NCI-H1092 (cell line): Measurements from ENCODE around the gene CCDC181.
"Not testable (repeated sequence)": the region's sequence is repeated elsewhere in the genome, so short reads cannot be mapped to it uniquely, and the experiment has no call there.

Experiments
- DNase-seq: peaks from one replicate; lab custom pipeline; 2025; lab: John Stamatoyannopoulos, UW

CCDC181 gene

DNA sequence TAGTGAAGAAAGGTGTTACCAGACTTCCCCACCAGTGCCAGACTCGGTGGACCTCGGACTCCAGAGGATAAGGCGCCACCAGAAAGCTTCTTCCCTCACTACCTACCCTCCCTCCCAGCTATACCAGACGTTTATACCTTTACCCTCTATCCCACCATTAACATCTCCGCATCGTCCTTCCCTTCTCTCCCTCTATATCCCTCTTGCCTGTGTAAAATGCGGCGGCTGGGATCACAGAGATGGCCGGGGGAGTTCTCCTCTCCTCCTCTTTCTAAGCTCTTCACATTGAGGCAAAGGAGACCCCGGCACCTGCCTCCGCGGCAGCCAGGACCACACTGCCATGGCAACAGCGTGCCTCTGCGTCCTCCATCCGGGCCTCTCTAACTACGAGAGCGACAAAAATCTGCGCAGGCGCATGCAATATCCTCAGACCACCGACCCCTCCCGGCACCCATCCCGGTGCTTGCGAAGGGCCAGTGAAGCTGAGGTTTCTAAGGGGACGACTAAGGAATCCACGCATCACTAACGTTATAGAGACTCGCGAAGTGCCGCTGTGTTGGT, at the start of gene CCDC181:
TSS of gene CCDC181 (minus strand) at position 394 of the 561 bp plus-strand sequence. CDS start 2,547 bp downstream, outside the sequence.
- DNase-seq, result peak; percentile 97

DNA sequence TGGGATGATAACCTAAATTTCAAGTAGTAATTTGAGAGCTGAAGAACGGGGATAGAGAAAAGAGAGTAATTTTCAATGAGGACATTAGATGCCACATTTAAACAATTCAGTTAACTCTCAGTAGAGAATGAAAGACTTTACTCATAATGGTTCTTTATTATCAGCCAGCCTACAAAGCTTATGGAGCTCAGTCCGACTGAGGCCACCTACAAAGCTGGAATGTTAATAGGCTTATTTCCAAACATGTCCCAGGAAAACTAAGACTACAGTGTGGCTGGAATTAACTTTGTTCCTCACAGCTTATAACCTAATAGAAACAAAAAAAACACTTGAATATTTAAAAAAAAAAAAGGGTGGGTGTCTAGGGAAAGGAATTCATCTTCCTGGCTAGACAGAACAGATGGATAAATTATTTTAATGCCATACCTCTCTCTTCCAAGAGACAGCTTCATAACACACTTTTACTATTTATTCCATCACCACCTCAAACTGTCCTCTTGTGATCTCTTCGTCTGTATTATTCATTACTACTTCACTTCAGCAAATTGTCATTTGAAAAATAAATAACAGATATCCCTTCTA, 48.6 kb upstream of the CCDC181 start:
- no peak for DNase-seq

DNA sequence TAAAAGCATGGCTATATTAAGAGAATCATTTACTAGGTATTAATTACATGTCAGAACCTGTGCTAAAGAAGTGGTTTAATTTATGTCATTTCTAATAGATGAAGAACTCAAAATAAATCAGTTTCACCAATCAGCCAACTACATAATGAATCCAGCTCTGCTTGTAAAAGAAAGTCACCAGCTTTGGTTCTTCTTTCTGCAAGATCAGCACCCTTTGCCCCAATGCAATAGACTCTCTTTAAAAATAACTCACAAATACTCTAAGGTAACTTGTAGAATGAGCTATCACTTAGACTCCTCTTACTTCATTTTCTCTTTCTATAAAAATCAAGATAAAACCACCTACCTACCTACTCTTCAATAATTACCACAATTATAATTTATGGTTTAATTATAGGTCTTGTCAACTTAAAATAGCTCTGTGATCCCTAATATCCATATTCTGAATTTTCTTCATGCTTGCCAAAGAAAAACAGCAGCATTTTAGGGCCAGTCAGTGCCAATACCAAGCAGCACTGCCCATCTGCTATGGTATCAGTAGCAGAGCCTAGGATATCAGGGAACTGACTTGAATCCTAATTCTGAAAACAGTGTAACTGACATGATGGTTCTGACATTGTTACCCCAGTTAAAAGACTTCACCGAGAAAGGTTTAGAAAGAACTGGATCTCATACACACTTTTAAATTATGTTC, 47.2 kb upstream of the CCDC181 start:
- DNase-seq, result no peak

DNA sequence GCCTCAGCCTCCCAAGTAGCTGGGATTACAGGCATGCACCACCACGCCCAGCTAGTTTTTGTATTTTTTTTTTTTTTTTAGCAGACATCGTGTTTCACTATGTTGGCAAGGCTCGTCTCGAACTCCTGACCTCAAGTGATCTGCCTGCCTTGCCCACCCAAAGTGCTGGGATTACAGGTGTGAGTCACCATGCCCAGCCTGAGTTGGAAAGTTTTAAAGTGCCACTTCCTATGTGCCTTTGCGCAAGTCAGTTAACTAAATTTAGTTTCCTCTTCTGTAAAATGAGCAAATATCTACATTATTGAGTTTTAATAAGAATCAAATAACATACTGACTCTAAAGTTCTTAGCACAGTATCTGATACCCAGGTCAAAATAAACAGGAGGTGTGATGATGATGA, 46.1 kb upstream of the CCDC181 start:
- no peak for DNase-seq

DNA sequence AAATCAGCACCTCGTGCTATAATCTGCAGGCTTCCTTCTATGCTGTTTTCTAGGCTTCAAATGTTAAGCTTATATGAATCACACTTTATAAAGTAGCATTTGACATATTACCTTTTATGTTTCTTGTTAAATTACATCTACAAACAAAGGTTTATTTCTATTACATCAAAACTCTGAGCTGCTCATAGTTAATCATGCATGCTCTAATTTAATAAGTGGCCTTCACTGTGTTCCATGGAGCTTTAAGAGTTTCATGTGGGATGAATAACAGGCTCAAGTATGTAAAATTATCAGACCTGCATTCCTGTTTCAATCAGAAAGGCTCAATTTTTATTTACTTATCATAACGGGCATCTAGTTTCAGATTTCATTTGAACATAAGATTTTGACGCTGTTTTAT, 45.5 kb upstream of the CCDC181 start:
- DNase-seq, result no peak

DNA sequence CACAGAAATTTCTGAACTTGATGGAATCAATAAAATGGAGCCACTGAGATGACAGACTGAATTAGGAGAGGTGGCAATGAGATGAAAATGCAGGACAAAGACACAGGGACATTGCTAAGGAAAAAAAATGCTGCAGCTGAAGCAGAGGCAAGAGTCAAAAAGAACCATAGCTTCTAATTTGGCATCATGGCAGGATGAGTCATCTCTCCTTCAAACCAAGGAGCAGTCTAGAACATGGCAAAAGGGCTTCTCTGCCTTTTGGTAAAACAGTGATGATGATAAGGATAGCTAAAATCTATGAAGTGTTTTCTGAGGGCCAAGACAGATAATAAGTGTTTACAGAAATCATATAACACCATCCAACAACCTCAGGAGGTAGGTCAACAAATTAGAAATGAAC, 41.7 kb upstream of the CCDC181 start:
- no peak for DNase-seq

DNA sequence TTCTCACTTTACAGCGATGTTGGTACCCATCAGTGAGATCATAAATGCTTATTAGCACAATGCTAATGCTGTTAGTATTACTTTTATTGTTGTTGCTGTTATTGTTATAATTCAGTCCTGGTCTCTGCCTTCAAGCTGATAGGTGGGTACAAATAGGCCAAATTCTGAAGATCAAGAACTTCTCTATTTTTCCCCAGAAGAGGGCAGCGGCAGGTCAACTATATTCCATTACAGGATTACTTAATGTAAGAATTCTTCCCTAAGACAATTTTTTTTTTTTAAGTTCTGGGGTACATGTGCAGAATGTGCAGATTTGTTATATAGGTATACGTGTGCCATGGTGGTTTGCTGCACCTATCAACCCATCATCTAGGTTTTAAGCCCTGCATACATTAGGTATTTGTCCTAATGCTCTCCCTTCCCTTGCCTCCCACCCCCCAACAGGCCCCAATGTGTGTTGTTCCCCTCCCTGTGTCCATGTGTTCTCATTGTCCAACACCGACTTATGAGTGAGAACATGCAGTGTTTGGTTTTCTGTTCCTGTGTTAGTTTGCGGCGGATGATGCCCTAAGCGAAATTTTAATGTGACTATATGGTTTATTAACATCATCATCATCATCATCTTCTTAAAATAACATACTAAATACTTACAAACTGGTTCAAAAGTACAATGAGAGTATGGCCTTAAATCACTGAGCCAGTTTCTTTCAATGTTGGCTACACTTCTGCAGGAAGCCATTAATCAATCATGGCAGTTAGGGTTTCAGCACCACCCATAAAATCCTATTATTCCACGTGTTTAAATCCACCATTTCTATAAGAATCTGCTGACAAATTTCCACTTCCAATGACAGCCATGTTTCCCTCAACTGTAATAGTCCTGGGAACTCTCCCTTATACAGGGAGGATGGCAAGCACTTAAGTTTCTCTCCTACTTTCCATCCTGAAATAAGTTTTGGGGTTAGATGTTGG, 39.3 kb upstream of the CCDC181 start:
- DNase-seq, result peak; percentile 12

DNA sequence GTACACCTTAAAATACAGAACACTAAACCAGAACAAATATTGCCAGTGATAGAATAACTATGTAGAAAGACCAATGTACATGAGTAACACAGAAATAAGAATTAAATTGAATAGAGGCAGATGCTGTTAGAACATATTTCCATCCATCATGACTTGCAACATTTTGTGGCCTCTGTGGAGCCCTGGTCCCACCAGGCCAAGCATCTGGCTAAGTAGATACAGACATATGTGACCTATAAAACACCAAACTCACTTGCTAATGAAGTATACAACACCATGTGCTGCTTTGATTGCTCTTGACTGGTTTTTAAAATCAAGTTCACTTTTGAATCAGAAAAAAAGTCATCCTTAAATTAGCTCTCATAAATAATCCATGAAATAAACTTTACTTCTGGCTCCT, 38.0 kb upstream of the CCDC181 start:
- DNase-seq, result no peak

DNA sequence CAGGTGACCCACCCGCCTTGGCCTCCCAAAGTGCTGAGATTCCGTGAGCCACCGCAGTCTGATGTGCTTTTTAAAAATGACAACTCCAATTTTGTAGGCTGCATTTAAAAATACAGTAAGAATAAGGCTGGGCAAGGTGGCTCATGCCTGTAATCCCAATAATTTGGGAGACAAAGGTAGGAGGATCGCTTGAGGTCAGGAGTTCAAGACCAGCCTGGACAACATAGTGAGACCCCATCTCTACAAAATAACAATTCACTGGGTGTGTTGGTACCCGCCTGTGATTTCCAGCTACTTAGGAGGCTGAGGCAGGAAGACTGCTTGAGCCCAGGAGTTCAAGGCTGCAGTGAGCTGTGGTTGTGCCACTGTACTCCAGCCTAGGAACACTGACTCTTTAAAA, 35.1 kb upstream of the CCDC181 start:
- no peak for DNase-seq

DNA sequence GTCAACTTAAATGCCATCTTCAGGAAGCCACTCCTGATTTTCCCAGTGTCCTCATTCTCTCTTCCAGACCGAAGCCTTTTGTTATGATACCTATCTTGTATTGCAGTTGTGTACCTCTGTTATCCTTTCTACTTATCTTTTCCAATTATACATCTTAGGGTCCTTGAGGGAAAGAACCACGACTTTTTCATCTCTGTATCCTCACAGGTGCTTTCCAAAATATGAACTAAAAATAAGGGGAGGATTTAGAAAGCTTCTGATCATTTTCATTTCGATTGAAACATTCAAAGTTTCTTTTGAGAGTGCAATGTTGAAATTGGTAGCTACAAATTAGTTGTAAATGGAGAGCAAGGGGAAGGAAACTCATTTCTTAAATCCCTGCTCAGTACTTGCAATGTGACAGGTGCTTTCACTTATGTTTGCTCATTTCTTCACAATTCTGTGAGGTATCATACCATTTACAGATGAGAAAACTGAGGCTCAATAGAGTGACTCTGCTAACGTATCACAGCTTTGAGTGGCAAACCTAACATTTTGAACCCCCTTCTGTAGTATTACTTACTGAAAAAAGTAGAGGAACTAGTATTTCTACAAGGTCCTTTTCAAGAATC, 34.2 kb upstream of the CCDC181 start:
- DNase-seq, result no peak

DNA sequence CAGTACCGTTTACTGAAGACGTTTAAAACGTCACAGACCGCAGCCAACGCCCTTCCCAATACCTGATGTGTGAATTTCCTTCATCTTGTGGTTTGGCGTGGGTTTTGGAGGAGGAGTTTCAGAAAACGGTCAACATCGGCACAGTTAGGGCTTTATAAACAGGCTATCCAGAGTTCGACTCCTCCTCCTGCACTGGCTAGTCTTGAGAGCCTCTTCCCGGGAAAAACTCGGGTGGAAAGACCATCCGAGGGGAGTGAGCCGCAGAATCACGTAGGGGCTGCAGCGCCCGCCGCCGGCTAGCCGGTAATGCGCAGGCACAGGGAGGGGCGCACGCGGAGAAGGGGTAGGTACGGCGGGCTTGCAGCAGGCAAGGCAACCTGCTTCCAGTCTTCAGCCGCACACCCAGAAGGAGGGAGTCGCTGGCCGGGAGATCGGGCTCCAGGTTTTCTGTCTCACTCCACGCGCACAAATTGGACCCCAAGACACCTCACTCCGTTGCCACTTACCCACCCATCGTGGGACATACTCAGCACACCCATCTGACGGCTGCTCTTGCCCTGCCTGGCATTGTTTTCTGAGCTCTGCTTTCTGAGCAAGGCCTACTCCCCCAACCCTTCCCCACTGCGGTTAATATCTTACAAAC, 33.0 kb upstream of the CCDC181 start:
- no peak for DNase-seq

DNA sequence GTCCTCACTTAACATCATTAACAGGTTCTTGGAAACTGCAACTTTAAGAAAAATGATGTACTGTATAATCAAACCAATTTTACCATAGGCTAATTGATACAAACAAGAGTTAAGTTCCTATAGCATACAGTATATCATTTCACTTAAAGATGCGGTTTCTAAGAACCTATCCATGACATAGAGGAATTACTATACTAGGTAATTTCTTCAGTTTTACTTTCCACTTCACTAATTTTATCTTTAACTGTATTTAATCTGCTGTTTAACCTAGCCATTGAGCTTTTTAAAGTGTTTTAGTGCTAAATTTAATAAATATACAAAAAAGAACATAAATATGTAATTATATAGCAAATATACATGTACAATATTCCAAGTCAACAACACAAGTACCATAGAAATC, 30.2 kb upstream of the CCDC181 start:
- no peak for DNase-seq

DNA sequence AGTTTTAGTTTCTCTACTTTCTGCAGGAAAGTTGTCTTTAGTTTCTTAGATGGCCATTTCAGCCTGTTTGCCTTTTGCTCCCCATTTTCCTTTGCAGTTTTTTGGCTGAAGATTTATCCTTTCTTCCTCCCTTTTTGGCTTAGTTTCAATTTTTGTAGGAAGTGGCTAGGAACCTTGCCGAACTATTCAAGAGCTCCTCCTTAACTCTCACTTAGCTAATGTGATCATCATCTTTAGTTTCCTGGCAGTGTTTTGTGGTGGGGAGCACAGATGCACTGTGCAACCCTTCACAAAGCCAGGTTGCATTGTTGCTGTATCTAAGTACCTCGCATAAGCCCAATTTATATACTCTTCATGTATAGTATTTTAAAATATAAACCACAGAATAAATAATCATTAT, 28.8 kb upstream of the CCDC181 start:
- no peak for DNase-seq

DNA sequence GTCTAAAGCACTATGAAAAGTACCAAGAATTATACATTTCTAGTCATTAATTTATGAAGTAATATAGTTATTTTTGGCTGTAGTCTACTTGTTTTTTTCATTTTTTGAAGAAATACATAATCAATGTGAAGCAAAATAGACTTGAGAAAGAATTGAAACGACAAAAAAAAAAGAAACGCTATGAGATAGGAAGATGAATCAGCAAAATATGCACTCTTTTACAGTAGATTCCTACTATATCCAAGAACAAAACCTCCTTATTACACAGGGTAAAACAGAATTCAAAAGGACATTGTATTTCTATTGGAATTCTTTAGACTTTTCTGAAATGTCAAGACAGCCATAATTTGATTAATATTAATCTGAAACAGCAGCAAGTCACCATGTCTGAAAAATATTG, 25.6 kb upstream of the CCDC181 start:
- DNase-seq, result no peak

DNA sequence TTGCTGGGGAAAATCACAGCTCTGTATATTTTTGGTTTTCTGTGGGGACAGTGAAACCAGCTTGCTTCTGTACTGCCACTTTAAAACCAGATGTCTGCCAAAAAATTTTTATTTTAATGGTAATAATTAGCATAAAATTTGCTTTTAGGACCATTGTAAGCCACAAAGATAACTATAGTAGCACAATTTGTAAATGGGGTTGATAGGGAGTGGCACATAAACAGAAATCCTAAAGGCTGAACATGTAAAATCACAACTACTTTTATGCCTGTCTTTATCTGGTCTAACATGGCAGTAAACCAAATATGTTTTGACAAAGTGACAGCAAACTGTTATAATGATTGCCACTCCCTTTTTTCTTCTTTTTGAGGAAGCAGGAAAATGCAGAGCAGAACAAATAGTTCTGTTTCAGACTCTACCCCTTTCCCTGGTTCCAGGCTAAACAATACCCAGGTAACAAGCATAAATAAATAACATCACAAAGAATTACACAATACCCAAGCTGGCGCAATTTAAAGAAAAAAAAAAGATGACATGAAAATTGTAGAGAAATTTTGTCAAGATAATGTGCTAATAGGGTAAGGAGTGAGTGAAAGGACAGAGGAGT, 24.0 kb upstream of the CCDC181 start:
- no peak for DNase-seq

DNA sequence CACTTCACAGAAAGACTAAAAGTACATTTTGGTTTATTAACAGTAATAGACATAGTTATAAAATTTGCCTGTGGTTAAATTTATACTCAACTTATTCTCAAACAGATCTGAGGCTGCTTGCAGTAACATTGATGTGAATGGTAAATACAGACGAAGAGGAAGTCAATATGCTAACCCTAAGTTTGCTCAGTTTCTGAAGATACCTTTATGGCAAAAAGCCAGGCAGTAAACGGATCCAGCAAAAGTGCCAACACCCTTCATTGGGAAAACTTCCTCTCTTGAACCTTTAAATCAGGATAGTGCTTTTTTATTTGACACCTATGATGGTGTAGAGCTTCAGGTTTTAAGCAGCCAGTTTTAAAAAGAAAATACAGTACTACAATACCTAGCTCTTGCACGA, 16.6 kb upstream of the CCDC181 start:
- no peak for DNase-seq

DNA sequence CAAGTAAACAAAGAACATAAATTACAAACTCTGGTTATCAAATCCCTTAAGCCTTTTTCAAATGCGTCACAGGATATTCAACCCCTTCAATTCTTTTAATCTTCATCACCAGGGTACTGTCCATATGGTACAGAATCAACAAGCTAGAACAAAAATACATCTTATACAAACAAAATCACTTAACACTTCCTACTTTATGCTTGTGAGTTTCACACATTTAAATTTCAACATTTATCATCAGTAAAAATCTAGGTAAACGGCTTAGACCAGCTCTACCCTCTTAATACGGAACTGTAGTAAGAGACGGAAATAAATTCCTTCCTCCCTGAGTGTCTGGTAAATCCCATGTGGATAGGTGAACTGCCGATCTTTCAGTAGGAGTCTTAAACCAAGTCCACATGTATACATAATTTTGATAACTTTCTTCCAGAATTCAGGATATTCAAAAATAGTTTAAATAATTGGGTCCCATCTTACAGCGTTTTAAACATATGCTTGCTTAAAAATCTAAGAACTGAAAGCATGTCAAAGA, 1.0 kb downstream of the CCDC181 start:
- no peak for DNase-seq

DNA sequence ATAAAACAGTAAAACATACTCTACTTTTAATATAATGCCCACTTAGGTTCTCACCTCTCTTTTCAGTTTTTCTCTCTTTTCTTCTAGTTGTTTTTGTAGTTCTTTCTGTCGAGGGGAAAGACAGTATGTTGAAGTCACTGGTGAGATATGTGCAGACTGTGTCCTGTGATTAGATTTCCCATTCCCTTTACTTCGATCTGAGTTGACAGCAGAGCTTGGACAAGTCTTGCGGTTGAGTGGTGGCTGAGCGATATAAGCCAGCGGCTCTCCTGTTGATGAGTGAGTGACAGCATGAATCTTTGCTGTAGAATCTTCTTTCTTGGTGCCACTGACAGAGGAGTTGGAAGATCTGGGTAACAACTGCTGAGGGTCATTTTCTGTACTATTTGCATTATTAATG, 6.0 kb downstream of the CCDC181 start:
- DNase-seq, result no peak

DNA sequence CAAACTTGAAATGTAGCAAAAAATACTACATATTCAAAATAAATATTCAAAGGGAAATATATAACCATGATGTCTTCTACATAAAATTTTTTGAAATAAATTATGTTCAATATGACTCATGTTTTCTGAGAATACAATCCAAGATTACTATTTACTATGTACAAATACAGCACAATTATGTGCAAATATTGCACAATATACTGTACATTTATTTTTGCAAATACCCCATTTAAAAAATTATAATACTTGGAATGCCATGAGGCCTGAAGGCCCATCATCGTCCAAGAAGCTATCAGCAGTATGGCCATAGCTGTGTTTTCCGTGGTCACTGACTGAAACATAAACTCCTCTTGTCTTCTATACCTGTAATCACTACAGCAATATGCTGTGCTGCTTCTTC, 12.3 kb downstream of the CCDC181 start:
- no peak for DNase-seq

DNA sequence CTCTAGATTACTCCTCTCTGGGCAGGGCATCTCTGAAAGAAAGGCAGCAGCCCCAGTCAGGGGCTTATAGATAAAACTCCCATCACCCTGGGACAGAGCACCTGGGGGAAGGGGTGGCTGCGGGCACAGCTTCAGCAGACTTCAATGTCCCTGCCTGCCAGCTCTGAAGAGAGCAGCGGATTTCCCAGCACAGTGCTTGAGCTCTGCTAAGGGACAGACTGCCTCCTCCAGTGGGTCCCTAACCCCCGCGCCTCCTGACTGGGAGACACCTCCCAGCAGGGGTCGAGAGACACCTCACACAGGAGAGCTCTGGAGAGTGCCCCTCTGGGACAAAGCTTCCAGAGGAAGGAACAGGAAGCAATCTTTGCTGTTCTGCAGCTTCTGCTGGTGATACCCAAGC, 18.9 kb downstream of the CCDC181 start:
- DNase-seq, result not testable (repeated sequence)

DNA sequence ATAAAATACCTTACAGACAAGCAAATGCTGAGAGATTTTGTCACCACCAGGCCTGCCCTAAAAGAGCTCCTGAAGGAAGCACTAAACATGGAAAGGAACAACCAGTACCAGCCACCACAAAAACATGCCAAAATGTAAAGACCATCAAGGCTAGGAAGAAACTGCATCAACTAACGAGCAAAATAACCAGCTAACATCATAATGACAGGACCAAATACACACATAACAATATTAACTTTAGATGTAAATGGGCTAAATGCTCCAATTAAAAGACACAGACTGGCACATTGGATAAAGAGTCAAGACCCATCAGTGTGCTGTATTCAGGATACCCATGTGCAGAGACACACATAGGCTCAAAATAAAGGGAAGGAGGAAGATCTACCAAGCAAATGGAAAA, 24.7 kb downstream of the CCDC181 start:
- not testable (repeated sequence) for DNase-seq
